Putamen (tissue), 1 donor: ENCODE measurements around the gene COMMD2.

Source experiments
- DNase-seq: peaks from one replicate; pipeline ENCODE4 v3.0.0-alpha.2; 2016; ENCODE audit warnings: low spot score

Gene COMMD2

GRCh38 chr3:149752051-149752787, at the start of gene COMMD2:
Gene COMMD2, minus strand, starts transcription at chr3:149752489. Its CDS starts 45 bp downstream, at chr3:149752444.
- peak; percentile 83 for DNase-seq

- DNase-seq: no peak
Measured at GRCh38 chr3:149801639-149802038, 49.4 kb upstream of the COMMD2 start.

GRCh38 chr3:149801195-149801594, 48.9 kb upstream of the COMMD2 start:
- DNase-seq: no peak

DNA sequence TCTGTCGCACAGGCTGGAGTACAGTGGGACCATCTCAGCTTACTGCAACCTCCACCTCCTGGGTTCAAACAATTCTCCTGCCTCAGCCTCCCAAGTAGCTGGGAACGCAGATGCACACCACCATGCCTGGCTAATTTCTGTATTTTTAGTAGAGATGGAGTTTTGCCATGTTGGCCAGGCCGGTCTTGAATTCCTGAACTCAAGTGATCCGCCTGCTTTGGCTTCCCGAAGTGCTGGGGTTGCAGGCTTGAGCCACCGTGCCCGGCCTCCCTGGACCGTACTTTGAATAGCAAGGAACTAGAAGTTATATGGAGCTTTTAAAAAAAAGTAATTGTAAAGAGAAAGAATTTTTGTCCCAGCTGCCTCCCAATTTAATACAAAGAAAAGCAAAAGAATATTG, 48.4 kb upstream of the COMMD2 start:
- DNase-seq: no peak

DNA sequence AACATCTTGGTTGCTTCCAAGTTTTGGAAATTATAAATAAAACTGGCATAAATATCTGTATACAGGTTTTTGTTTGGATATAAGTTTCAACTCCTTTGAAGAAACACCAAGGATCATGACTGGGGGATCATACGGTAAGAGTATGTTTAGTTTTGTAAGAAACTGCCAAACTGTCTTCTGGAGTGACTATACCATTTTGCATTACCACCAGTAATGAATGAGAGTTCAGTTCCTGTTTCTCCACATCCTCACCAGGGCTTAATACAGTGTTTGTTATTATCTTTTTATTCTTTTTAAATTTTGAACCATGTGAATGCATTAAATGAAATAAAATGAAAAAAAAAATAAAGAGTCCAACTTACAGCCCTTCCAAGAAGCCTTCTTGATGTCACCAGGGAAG, 43.7 kb upstream of the COMMD2 start:
- DNase-seq: no peak

DNA sequence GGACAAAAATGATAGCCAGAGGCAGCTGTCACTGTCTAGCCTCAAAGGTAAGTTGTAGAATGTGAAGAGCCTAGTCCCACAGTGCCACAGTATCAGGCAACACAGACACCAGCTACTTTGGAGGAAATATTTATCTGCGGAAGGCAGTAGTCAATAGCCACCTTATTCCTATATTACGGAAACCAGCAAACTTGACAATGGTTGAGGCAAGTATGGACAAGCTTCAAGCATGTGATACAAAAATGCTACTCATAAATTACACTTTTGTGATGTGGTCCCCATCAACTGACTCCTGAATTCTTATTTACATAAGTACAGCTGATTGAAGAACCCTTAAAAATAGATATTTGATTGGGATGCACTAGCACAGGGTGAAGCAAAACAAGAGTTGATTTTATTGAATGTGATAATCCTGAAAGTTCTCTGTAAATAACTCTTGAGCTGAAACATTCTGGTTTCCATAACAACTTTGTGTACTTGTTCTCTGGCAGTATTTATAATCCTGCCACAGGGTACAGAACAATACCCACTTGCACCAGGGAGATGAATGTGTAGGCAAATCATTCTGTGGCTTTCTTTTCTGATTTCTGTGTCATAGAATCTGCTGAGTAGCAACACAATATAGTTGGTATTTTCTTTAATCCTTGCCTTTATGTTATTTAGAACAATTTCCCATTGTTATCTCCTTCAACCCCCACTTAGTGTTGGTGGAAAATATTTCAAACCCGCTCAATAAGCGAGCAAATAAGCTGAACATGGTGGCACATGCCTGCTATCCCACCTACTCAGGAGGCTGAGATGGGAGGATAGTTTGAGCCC, 40.4 kb upstream of the COMMD2 start, which contains the start of gene ANKUB1:
Gene ANKUB1, minus strand, starts transcription at position 103 of the 819 bp plus-strand sequence. CDS start 188 bp downstream, outside the sequence.
- no peak for DNase-seq

DNA sequence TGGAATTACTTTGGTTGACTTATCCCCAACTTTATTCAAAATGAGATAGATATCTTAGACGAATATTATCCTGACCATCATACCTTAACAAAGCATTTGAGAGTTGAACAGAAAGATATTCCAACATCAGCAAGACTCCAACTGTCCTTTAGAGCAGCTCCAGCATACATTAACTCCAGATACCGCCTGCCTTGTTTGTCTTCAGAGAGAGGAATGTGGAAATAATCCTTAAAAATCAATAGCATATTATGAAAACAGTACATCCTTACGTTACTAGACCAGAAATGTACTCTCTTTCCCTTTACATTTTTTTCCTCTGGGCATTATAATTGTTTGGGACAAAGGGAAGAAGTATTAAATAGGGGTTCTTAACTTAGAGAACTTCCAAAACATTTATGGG, 38.4 kb upstream of the COMMD2 start:
- no peak for DNase-seq

- DNase-seq: no peak
Measured at GRCh38 chr3:149790268-149790667, 38.0 kb upstream of the COMMD2 start.

DNA sequence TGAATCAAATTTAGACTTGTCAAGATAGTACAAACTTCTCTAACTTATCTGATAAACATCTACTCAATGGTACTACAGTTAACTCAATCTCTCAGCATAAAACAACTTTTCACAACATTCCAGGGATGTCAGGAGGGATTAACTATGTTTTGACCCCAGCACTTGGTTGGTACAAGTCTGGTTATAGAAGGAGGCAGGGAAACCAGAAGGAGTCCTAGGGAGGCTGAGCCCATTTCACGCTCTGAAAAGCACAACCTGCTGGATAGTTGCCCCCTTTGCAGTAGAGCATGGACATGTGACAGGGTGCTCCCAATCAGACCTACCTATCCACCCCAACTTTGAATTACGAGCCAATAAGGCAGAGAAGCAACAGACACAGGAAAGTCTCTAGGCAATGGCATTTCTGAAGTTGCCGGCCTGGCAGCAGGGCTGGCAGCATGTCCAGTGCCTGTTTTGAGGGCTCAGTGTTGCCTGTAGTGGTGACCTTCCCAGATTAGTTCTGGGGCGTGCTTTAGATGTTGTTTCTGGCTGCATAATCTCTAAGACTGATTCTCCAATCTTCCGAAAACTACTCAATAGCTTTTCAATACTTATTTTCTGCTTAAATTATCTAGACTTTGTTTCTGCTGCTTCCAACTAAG, 31.9 kb upstream of the COMMD2 start:
- no peak for DNase-seq

GRCh38 chr3:149783576-149783975, 31.3 kb upstream of the COMMD2 start:
- no peak for DNase-seq

- DNase-seq: no peak
Measured at GRCh38 chr3:149781741-149782140, 29.5 kb upstream of the COMMD2 start.

DNA sequence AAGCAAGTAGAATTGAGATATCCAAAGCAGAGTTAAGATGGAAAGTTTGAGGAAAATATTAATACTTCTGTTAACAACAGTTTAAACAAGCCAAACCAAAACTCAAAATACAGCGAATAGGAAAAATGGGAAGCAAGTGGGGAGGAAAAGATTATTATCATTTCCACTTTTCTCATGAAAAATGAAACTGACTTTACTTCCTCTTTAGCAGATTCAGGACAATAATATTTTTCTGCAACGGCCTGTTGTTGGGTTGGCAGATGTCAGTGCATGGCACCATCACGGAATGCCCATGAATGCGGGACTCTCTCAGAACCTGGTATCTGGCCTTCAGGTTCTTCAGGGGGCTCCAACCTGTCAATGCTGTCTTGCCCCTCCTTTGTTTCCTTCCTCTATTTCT, 28.9 kb upstream of the COMMD2 start:
- no peak for DNase-seq

DNA sequence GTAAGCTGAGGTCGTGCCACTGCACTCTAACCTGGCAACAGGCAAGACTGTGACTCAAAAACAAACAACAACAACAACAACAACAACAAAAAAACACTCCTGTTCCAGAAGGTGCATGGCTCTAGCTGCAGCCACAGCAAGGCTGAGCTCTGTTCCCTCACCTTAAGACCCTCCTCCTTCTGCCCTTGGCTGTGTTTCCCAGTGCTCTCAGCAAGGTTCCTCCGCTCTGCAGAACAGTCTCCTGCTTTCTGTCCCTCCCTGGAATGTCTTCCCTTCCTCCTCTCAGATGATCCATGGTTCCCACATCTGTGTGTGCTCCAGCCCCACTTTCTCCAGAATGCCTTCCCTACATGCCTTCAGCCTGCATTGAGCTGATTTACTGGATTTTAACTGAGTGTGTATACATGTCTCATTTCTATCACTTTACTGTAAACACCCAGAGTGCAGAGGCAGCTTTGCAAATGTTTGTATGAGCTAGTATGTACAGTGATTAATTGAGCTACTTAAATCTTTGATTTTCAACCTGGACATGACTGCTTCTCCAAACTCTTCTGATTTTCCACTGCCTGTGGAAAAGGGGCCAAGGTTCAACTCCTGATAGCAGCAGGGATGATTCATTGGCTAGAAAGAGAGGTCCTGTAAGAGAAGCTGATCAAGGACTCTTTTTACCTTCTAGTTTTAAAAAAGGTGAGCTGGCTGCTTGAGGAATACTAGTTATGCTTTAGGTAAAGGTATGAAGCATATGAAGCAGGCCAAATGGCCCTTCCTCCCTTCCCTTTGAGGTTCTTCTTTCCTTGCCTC, 25.3 kb upstream of the COMMD2 start:
- no peak for DNase-seq

DNA sequence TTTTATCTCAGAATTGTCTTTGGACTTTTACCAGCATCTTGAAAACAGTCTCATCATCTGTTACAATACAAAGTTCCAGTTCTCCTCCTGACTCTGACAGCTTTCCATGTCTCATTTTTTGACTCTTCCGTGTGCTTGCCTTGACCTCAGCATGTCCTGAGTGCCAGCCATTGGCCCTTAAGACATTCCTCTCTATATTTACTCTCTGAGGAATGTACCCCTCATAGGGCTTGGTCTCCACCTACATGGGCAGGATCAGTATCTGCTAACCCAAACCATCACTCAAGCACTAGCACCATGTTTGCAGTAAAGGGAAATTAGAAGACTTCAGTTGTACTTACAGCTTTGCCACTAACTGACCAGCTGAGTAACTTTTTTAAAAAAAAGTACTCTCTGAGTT, 23.9 kb upstream of the COMMD2 start:
- no peak for DNase-seq

GRCh38 chr3:149772861-149773260, 20.6 kb upstream of the COMMD2 start:
- DNase-seq: no peak

- DNase-seq: no peak
Measured at GRCh38 chr3:149771652-149772271, 19.5 kb upstream of the COMMD2 start.

GRCh38 chr3:149770246-149770645, 18.0 kb upstream of the COMMD2 start:
- no peak for DNase-seq

- DNase-seq: no peak
Measured at GRCh38 chr3:149768704-149769103, 16.4 kb upstream of the COMMD2 start.

DNA sequence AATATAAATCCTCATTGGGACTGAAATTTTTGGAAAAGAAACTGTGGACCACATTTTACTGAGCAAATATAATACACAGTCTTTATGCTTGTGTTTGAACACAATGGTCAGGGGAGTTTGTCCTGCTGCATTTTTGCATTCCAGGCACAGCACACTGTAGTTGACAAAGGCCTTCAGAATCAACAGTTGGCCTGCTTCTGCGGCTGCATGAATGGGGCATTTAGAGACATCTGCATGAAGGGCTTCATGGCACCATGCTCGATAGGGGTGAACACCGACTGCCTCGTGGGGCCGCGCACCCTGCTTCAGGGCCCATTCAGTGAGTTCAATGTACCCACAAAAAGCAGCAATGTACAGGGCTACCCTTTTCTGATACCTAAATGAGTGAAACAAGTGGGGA, 15.4 kb upstream of the COMMD2 start:
- peak; percentile 94 for DNase-seq

DNA sequence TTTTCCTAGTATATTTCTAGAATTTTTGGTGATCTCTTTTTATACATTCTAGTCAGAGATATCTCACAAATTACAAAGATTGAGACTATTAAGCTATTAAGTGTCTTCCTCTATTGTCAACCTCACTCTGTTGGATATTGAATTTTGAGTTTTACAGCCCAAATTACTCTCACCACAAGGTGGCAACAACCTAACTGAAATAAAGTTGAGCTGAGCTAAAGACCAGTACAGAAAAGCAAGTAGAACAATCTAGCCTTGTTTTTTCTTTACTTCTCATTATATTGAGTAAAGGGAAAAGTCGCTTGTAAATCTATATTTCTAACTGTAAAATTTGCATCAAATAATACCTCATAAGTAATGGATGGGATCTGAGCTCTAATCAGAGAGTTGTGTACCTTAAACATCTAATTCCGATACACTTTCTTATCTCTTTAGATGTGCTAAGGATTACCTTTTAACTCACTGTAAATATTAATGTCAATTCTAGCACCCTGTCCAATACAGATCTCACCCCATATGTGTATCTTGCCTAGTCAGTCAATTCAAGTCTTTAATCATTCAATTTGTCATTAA, 13.6 kb upstream of the COMMD2 start:
- peak; percentile 79 for DNase-seq

DNA sequence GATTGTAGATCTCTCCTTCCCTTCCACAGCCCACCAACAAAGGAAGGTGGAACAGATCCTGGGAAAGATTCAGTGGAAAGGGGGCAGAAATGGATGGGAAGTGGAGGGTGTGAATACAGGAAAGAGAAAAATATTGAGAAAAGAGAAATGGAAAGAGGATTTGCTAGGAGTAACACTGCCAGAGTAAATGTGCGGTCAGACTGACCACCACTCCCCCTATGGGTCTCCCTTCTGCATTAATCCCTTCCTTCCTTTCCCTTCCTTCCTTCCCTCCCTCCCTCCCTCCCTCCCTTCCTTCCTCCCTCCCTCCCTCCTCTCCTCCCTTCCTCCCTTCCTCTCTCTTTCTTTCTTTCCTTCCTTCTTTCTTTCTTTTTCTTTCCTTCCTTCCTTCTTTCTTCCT, 12.0 kb upstream of the COMMD2 start:
- DNase-seq: no peak
